Heart left ventricle (tissue), 13 donors: ENCODE measurements around the gene KLRD1.

Source experiments
- CTCF ChIP-seq, 12 donors: fragments of 200-600 bp; sonication (generic) in 4 of 12; IDR thresholded peaks; one replicate each; pipeline versions ENCODE4 v1.5.0 to v1.8.0; 2018 to 2022; ENCODE audit warnings: antibody characterized with exemption in 12 of 12, mild to moderate bottlenecking in 5 of 12
- POLR2A ChIP-seq, 2 donors: fragments of 450-650 bp; IDR thresholded peaks; one replicate each; pipeline ENCODE4 v1.6.1; 2017; ENCODE audit warnings: antibody characterized with exemption in 2 of 2, mild to moderate bottlenecking in 2 of 2, moderate library complexity in 2 of 2
- donor health status: ischemic (EF 13 %, LVEDD 7.1; RV severe dilation, severe dysfunction).
- donor health status: DM: no; HTN: yes; CAD: no.
- donor health status: DM: no; HTN: no; CAD: no.
- donor health status: ischemic (EF 25% LVEDD 6.9; RV normal size, moderate dysfunction).
- donor health status: ischemic (EF 25% LVEDD 5.7; RV mildly dilated, moderate dysfunction).
- donor health status: ischemic (EF 35%, LVEDD 5.7; RV mildly dilated, moderate dysfunction).
- donor health status: nonischemic (EF 11% LVEDD 7.7; RV severe dilation, severe dysfunction).
- donor health status: DM: yes; HTN: yes; CAD: no.
- donor health status: PGD.
- donor health status: ischemic (EF 29% LVEDD 5.4; RV normal size, mild dysfunction).
- donor health status: nonischemic (EF 23%, LVEDD 6.1; RV moderate dilation, normal function).

GRCh38 chr12:10305411-10305810 is 2.3 kb upstream of the KLRD1 start:
- TF ChIP-seq POLR2A (IDR thresholded peaks at IDR 0.05), result no peak
- TF ChIP-seq CTCF (IDR thresholded peaks at IDR 0.05), result no peak
